HG02623 (cell line): ENCODE results near the gene CDH4.

ENCODE experiments used
- ATAC-seq: cut with Tn5 transposase; IDR thresholded peaks from one replicate; pipeline ENCODE4 v1.9.1; 2021; ENCODE audit warnings: moderate library complexity; ENCODE audit not compliant: unreplicated experiment

CDH4 gene

DNA sequence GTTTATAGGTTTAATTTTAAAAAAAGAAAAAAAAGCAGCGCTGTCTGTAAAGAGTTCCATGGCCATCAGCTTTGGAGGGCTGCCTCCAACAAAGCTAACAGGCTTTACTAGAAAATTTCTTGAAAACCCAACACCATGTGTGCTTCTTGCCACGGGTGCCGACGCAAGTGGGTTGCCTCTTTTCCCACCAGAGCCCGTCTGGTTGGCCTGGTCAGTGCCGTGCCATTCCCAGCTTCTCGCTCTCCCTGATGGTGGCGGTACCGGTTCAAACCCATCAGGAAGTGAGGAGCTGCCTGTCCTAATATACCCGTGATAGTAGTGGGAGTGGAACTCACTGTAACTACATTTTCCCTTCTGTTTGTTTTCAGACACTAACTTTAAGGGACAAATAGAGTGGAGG, 73.7 kb downstream of the CDH4 start:
- ATAC-seq: no peak

GRCh38 chr20:61328911-61329558, 77.0 kb downstream of the CDH4 start:
- ATAC-seq: no peak

GRCh38 chr20:61330441-61330840, 78.4 kb downstream of the CDH4 start:
- no peak for ATAC-seq

DNA sequence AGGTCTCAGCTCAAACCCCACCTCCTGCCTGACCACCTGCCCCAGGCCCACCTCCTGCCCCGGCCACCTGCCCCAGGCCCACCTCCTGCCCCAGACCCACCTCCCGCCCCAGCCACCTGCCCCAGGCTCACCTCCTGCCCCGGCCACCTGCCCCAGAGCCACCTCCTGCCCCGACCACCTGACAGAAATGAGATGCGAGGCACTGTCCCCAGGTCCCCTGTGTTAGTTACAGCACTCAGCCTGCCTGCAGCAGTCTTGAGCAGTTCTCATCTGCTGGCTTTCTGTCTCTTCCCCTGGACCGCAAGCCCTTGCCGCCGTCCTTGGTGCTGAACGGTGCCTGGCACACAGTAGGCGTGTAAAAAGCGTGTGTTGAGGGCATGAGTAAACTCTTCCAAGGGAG, 79.5 kb downstream of the CDH4 start:
- ATAC-seq: no peak

DNA sequence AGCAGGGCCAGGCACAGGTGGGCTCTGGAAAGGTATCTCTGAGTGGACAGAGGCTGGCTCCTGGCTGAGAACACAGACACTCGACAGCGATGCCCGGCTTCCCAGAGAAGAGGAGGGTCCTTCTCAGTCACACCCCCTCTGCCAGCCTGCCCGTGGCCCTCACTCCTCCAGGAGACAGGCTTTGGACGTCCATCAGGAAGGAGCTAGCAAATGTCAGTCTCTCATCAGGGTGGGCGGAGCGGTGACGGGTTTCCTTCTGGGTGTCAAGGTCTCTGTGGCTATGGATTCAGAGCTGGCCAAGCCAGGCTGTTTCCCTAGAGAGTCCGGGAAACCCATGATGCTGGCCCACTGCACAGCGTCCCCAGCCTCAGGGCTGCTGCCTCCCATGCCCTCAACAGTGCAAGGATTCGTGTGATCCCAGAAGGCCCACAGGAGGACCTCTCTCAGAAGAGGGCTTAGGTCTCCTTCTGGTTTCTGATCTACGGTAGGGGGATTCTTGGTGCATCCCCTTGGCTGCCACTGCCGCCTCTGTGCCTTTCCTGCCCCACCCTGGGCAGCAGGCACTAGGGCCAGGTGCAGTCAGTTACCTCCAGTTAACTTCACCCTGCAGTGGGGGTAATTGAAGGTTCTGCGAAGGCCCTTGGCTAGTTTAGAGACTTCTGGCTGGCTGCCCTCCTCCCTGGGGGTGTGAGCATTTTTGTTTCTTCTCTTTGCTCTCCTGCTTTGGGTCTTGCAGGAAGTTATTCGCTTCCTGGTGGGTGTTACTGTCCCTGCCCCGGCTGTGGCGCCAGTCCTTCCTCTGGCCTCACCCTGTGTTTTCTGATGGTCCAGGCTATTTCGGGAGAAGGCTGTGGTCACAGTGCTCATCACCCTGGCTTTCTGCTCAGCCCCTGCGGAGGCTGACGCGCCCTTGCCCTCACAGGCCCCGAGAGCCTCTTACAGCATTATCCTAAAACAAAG, 80.2 kb downstream of the CDH4 start:
- no peak for ATAC-seq

- ATAC-seq: no peak
These were observed 81.5 kb downstream of the CDH4 start for GRCh38 chr20:61333484-61334108.

GRCh38 chr20:61340157-61340556, 88.1 kb downstream of the CDH4 start:
- no peak for ATAC-seq

- ATAC-seq: no peak
These were observed 89.5 kb downstream of the CDH4 start for GRCh38 chr20:61341605-61342004.

DNA sequence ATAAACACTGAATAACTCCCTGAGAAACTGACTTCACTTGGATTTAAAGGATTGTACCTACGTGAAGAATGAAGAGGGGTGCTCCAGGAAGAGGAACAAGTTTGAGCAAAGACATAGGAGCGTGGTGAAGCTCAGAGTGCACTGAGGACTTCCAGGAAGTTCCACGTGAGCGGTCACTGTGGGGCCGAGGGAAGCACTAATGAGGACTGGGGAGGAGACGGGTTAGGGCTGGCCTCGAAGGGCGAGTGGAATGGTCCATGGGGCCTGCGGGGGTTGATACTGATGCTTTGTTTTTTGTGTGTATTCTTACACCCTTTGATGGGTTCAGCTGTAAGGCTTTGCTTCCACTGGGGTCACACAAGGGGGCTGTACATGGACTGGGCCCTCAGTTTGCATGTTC, 91.9 kb downstream of the CDH4 start:
- no peak for ATAC-seq

GRCh38 chr20:61345656-61346055, 93.6 kb downstream of the CDH4 start:
- no peak for ATAC-seq

GRCh38 chr20:61346996-61347395, 94.9 kb downstream of the CDH4 start:
- no peak for ATAC-seq

DNA sequence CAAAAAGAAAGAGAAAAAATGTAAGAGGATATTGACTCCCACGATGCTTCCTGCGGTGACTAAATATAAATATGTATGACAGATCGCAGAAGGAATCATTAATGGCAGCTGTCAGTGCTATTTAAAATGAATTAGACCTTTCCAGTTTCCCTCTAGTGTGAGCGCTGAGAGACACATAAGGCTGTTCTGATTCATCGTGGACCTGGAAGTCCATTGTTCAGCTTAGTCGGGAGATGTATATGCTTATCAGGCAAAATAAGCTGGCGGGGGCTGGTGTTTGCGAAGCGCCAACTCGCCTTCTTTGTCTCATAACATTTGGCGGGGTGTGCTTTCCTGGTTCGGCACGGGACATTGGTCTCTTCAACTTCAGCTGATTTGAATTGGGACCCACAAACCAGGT, 95.4 kb downstream of the CDH4 start:
- ATAC-seq: no peak

DNA sequence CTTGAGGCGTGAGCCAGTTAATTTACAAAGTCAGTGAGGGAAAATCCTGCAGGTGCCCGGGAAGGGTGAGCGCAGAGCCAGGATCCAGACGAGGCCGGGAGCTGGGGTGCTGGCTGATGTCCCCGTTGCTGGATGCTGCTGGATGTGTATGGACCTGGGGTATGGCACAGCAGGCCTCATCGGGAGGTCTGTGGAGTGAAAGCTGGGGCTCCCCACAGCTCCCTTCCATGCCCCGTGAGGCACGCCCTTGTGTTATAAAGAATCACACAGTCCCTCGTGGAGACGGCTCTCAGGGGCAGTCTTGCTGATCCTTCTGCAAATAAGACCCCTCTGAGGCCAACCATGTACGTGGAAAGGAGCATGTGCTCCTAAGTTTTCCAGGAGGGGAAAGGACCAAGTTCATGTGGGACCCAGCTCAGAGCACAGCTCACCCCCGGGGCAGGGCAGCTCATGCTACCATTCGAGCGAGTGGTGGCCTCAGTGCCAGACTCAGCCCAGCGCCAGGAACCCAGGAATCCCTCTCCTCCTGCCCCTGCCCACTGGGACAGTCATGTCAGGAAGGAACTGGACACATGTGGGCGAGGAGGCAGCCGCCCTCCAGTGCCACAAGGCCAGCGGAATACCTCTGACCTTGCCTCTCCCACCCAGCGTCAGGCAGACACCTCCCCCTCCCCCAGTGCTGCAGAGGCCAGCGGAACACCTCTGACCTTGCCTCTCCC, 97.5 kb downstream of the CDH4 start:
- ATAC-seq: no peak

DNA sequence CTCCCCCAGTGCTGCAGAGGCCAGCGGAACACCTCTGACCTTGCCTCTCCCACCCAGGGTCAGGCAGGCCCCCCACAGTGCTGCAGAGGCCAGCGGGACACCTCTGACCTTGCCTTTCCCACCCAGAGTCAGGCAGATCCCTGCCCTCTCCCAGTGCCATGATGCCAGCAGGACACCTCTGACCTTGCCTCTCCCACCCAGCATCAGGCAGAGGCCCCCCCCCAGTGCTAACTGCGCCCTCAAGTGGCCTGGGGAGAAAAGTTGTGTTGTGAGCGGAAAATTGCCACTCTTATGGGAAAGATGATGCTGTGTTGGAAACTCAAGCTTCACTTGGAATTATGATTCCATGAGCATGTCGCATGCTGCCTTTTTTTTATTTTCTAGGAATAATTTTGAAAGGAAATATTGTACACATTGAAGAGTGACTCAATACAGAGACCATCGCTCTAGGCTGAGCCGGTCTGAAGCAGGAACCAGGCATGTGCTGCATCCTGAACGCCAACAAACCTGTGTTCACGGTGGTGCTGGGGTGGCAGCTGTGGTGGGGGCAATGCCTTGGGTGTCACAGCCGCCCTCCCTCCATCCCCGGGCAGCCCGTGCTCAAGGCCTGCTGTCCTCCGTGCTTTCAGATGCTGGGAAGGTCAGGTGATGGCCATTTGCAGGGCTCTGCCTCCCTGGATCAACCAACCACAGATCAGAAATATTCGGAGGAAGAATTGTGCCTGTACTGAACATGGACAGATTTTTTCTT, 98.6 kb downstream of the CDH4 start:
- no peak for ATAC-seq

DNA sequence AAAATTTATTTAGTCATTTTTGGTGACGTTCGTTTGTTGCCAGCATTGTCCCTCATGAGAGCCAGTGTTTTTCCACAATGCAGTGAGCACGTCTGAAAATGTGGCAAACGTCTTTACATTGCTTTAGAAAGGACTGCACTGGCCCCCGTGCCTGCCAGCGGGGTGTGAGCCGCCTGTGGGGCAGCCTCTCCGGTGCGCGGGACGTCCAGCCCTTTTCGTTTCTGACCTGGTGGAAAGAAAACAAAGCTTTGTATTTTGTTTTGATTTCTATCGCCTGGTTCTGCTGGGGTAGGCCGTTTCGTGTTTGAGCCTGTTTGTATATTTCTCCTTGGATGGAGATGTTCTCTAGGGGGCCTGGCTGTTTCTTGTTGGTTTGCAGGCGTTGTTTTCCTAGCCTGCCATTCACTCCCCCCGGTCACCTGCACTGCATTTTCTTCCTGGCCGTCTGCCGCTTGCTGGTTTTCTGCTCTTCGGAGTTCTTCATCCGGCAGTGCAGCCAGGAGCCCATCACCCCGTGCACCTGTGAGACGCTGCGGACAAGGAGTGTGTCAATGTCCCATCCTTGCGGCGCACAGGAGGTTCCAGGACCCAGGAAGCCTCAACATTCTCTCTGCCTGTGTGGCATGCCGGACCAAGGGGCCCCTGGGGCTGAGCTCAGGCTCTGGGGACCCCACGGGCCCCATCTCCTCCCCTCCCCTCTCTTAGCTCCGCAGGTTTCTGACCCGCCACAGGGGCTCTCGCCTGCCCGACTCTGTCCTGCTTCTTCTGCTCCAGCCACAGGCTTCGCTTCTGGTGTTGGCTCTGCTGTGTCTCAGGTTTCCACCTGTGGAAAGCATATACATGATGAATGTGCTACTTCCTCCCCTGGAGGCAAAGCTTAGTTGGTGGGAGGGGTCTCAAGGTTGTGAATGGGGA, 100.5 kb downstream of the CDH4 start:
- ATAC-seq: no peak

DNA sequence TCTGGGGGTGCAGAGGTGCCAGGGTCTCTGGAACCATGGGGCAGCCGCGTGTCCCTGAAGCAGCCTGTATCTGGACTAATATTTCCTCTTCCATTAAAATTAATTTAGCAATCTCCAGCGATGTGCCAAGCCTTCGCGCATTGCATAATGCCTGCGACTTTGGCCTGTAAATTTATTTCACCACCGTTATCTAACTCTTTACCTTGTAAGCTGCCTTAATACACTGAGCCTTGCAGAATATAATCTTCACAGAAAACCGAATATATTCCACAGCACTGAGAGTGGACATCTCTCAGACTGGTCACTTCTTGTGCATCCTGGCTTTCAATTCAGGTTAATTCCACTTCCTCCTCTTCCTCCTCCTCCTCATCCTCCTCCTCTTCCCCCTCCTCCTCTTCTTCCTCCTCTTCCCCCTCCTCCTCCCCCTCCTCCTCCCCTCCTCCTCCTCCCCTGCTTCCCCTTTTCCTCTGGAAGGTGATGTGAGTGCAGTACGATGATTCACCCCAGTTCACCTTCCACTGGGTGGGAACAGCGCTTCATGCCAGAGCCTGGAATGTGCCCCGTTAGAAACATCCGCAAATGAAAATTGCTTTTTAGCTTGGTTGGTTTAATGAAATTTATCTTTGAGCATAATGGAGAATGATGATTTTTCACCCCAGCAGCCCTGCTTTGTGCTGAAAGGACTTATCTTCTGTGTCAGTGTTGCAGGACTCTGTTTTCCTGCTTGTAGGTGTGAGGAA, 101.4 kb downstream of the CDH4 start:
- ATAC-seq: no peak

DNA sequence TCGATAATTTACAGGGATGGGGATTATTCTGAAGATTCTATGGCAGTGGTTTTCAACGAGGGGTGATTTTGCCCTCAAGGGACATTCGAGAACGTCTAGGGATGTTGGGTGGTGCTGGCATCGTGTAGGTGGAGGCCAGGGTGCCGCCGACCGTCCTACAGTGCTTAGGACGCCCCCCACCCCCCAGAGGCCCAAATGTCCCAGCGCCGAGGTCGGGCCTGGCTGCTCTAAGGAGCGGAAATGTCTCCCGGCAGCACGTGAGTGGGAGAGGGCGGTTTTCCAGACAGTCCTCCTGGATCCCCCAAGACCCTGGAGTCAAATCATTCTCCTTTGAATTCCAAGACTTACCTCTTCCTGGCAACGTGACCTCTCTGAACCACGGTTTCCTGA, 101.9 kb downstream of the CDH4 start:
- no peak for ATAC-seq

GRCh38 chr20:61354501-61354900, 102.4 kb downstream of the CDH4 start:
- no peak for ATAC-seq
